Endometrium (tissue), 2 donors: ENCODE data around the gene ZNF554.
A peak's percentile ranks its signal among the peaks of the same experiment; 100 is the strongest.
"Not testable (repeated sequence)": the region's sequence is repeated elsewhere in the genome, so short reads cannot be mapped to it uniquely, and the experiment has no call there.

ENCODE experiments used
- FAIRE-seq: peaks from 2 replicates; lab custom pipeline; 2012; peaks lifted over from hg19 to GRCh38; lab: Jason Lieb, UNC
- donor health status: control.
- donor health status: control.

The ZNF554 gene

GRCh38 chr19:2867025-2867991 lies 47.6 kb downstream of the ZNF554 start, which contains the start of gene ZNF556:
Gene ZNF556 (plus strand): TSS chr19:2867335. CDS start chr19:2867422, 87 bp downstream.
- FAIRE-seq: peak; percentile 72

DNA sequence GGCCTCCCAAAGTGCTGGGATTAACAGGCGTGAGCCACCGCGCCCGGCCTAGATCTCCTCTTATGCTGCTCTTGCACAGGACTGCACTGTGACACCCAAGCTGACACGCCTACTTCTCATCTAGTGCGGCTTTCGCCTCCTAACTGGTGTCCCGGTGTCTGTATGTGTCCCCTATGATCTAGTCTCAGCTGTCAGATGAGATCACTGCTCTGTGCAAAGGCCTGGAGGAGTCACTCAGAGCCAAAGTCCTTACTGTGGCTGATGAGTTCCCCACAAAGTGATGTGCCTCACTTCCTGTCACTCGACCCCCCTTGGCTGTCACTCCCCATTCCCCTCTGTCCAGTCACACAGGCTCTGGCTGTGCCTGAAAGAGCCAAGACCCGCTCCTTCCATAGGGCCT lies 50.0 kb downstream of the ZNF554 start:
- FAIRE-seq: no peak

DNA sequence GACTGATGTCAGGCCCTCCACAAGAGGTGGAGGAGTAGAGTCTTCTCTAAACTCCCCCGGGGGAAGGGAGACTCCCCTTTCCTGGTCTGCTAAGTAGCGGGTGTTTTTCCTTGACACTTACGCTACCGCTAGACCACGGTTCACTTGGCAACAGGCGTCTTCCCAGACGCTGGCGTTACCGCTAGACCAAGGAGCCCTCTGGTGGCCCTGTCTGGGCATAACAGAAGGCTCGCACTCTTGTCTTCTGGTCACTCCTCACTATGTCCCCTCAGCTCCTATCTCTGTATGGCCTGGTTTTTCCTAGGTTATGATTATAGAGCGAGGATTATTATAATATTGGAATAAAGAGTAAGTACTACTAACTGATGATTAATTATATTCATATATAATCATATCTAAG lies 52.5 kb downstream of the ZNF554 start:
- not testable (repeated sequence) for FAIRE-seq

- no peak for FAIRE-seq
Measured at GRCh38 chr19:2877398-2878331, 58.0 kb downstream of the ZNF554 start.

DNA sequence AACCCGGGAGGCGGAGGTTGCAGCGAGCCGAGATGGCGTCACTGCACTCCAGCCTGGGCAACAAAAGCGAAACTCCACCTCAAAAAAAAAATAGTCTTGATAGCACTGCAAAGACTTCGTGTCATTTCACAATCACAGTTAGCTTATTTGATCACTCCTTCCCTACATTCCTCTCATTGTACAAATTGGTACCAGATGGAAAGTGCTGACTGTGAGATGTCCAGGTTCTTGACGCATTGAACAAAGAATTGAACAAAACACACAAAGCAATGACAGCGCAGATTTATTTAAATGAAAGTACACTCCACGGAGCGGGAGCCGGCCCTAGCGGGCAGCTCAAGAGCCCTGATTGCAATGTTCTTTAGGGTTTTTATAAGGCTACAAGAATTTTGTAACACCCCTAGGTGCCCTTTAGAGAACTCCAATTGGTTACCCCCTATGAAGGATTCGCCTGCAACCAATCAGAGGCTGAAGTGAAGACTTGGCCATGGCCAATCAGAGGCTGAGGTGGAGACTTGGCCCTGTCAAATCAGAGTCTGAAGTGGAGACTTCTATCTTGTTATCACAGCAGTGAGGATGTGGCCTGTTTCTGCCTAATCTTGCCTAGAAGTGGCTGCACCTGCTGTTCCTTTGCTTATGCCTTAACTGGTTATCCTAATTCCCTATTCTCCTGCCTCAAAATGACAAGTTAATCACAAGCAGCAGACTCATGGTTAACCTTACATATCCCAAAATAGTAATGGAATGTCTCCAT lies 64.2 kb downstream of the ZNF554 start:
- FAIRE-seq: no peak

- no peak for FAIRE-seq
Measured at GRCh38 chr19:2885736-2886135, 66.1 kb downstream of the ZNF554 start.
